ENCODE measurements around the gene ARFGAP2. TPM values are rescaled to one million over a fixed set of nuclear protein-coding genes. Genes with fewer than 3 reads are reported as not detected.
A peak's percentile ranks its signal among the peaks of the same experiment; 100 is the strongest.

The ARFGAP2 gene
- total and polyA plus RNA-seq, 9 of the 15 experiments (the other 6 are each of a cell fraction or from before 2014, with no cell fraction given), result 29.1 to 140 (median 90.1) TPM

DNA sequence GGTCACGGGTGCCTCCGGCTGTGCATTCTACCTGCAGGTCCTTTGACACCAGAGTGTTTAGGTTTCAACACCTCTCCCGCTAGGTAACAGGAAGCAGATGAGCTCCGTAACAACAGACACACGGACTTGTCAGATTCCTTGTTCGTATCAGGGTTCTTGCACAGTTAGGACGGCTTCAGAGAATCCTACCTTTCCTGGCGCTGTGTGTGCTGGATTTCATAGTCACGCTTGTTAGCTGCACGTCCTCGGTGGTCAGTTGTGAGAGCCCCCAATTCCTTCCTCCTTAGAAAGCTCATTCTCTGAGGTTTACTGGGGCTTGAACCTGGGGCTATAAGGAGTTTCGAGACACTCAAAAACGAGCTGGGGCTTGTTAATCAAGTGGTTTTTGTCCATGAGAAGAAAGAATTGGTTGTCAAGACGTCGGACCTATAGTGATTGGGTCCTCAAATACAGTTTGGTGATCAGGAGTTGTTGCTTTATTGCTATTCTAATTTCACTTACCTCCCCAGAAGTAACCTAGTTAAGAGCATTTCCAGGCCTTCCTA is 38.8 kb upstream of the ARFGAP2 start (continued):
- 0 out of 2 replicates have a peak, but pooled peaks have one; percentile 11 for TF ChIP-seq HMBOX1 (IDR thresholded peaks at IDR 0.05)
- no peak for TF ChIP-seq ZBTB34 (CRISPR knock-in tag; IDR thresholded peaks at IDR 0.05)
- TF ChIP-seq ZNF57 (CRISPR knock-in tag; IDR thresholded peaks at IDR 0.05), result no peak
- no peak for TF ChIP-seq MIER1 (IDR thresholded peaks at IDR 0.05; ENCODE audit: low read depth)
- TF ChIP-seq, protein P1, sequence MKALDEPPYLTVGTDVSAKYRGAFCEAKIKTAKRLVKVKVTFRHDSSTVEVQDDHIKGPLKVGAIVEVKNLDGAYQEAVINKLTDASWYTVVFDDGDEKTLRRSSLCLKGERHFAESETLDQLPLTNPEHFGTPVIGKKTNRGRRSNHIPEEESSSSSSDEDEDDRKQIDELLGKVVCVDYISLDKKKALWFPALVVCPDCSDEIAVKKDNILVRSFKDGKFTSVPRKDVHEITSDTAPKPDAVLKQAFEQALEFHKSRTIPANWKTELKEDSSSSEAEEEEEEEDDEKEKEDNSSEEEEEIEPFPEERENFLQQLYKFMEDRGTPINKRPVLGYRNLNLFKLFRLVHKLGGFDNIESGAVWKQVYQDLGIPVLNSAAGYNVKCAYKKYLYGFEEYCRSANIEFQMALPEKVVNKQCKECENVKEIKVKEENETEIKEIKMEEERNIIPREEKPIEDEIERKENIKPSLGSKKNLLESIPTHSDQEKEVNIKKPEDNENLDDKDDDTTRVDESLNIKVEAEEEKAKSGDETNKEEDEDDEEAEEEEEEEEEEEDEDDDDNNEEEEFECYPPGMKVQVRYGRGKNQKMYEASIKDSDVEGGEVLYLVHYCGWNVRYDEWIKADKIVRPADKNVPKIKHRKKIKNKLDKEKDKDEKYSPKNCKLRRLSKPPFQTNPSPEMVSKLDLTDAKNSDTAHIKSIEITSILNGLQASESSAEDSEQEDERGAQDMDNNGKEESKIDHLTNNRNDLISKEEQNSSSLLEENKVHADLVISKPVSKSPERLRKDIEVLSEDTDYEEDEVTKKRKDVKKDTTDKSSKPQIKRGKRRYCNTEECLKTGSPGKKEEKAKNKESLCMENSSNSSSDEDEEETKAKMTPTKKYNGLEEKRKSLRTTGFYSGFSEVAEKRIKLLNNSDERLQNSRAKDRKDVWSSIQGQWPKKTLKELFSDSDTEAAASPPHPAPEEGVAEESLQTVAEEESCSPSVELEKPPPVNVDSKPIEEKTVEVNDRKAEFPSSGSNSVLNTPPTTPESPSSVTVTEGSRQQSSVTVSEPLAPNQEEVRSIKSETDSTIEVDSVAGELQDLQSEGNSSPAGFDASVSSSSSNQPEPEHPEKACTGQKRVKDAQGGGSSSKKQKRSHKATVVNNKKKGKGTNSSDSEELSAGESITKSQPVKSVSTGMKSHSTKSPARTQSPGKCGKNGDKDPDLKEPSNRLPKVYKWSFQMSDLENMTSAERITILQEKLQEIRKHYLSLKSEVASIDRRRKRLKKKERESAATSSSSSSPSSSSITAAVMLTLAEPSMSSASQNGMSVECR (CRISPR knock-in tag; IDR thresholded peaks at IDR 0.05), result 0 out of 2 replicates have a peak, but pooled peaks have one; percentile 19
- TF ChIP-seq ELF2 (CRISPR knock-in tag; IDR thresholded peaks at IDR 0.05), result no peak
- no peak for TF ChIP-seq PKNOX1 (IDR thresholded peaks at IDR 0.05)
- peak; percentile 24 for TF ChIP-seq SAP30 (IDR thresholded peaks at IDR 0.05; ENCODE audit: borderline replicate concordance, insufficient read depth, low read depth, low read length, poor library complexity, severe bottlenecking)
- TF ChIP-seq CREM (IDR thresholded peaks at IDR 0.05; ENCODE audit: low read depth), result no peak; the same call in 1 of the 2 replicates
- 0 out of 4 replicates have a peak, but pooled peaks have one; percentile 9 to 42 for TF ChIP-seq NRF1 (conservative IDR thresholded peaks at IDR 0.05 in 1 of 2, IDR thresholded peaks at IDR 0.05 in 1 of 2)
- TF ChIP-seq CREB1 (IDR thresholded peaks at IDR 0.05), result no peak
- peak; percentile 21; the same call in 1 of the 2 replicates for TF ChIP-seq CREB1 (CRISPR knock-in tag; IDR thresholded peaks at IDR 0.05)
- peak; percentile 75; the same call in 1 of the 2 replicates for TF ChIP-seq AFF4 (CRISPR knock-in tag; IDR thresholded peaks at IDR 0.05)
- TF ChIP-seq POLR2G (IDR thresholded peaks at IDR 0.05; ENCODE audit: low read depth, low read length), result no peak
